Loucy (cell line): ENCODE results near the gene FGFBP1.

Source experiments
- H2AFZ ChIP-seq: fragments of 200-600 bp; sonication (generic); 2 replicates; pipeline ENCODE4 v1.6.0; 2016; ENCODE audit warnings: antibody characterized with exemption, mild to moderate bottlenecking, low read length, moderate library complexity
- H3F3A ChIP-seq: fragments of 200-600 bp; 2 replicates; pipeline ENCODE4 v1.6.0; 2016; ENCODE audit warnings: antibody characterized with exemption, low read depth, mild to moderate bottlenecking
- H3K27me3 ChIP-seq: fragments of 200-600 bp; sonication (generic); 2 replicates; pipeline ENCODE4 v1.6.1; 2014; ENCODE audit warnings: low read length, mild to moderate bottlenecking; ENCODE audit not compliant: insufficient read depth, poor library complexity, severe bottlenecking
- H3K36me3 ChIP-seq: fragments of 200-600 bp; sonication (generic); 2 replicates; pipeline ENCODE4 v1.6.1; 2016; ENCODE audit warnings: low read length; ENCODE audit not compliant: insufficient read depth
- H3K4me1 ChIP-seq: fragments of 200-600 bp; sonication (generic); 2 replicates; pipeline ENCODE4 v1.5.1; 2014; ENCODE audit warnings: low read length, mild to moderate bottlenecking; ENCODE audit not compliant: insufficient read depth, poor library complexity, severe bottlenecking
- H3K4me2 ChIP-seq: fragments of 200-600 bp; sonication (generic); 2 replicates; pipeline ENCODE4 v1.6.0; 2014; ENCODE audit warnings: antibody characterized with exemption, low read length, low read depth, mild to moderate bottlenecking; ENCODE audit not compliant: poor library complexity, severe bottlenecking
- H3K4me3 ChIP-seq: fragments of 200-600 bp; sonication (generic); 2 replicates; pipeline ENCODE4 v1.5.1; 2014; ENCODE audit warnings: low read length, mild to moderate bottlenecking, mixed read lengths; ENCODE audit not compliant: poor library complexity, severe bottlenecking
- H3K79me2 ChIP-seq: fragments of 200-600 bp; sonication (generic); 2 replicates; pipeline ENCODE4 v1.6.1; 2014; ENCODE audit warnings: low read length; ENCODE audit not compliant: insufficient read depth
- H3K9ac ChIP-seq: fragments of 200-600 bp; sonication (generic); 2 replicates; pipeline ENCODE4 v1.6.0; 2014; ENCODE audit warnings: mild to moderate bottlenecking, low read depth, low read length, moderate library complexity; ENCODE audit not compliant: poor library complexity, severe bottlenecking
- H3K9me2 ChIP-seq: fragments of 200-600 bp; sonication (generic); replicated peaks from 2 replicates; pipeline ENCODE4 v1.6.1; 2016; ENCODE audit warnings: low read depth, low read length, mixed read lengths
- H3K9me3 ChIP-seq: fragments of 200-600 bp; sonication (generic); 2 replicates; pipeline ENCODE4 v1.6.1; 2014; ENCODE audit warnings: mild to moderate bottlenecking, antibody characterized with exemption, low read length, low read depth; ENCODE audit not compliant: insufficient read depth
- H4K20me1 ChIP-seq: fragments of 200-600 bp; sonication (generic); 2 replicates; pipeline ENCODE4 v1.6.0; 2014; ENCODE audit warnings: antibody characterized with exemption, low read length, mild to moderate bottlenecking; ENCODE audit not compliant: insufficient read depth, poor library complexity, severe bottlenecking
- CTCF ChIP-seq: fragments of 200-600 bp; sonication (generic); conservative IDR thresholded peaks from 2 replicates; pipeline ENCODE4 v1.5.1; 2014; ENCODE audit warnings: mild to moderate bottlenecking, antibody characterized with exemption, low read length
- EZH2phosphoT487 ChIP-seq: fragments of 200-600 bp; IDR thresholded peaks from 2 replicates; pipeline ENCODE4 v1.6.1; 2018; ENCODE audit warnings: antibody characterized with exemption, mild to moderate bottlenecking, moderate library complexity, borderline replicate concordance

Gene FGFBP1

DNA sequence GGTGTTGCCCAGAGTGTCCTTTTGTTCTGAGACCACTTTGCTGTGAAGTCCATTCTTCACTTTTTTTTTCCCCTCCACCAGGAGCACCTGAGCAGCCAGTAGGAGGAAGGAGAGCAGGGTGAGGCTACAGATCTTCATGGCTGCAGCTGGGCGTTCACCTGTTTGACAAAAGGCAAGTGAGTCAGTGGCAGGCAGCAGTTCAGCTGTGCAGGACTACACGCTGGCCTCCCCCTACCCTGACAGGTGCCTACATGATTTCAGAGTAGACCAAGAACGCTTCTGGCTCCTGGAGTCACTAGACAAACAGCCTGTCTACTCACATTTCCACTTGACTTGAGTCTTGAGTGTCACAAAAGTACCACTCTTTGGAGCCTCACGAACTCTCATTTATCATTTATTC is 2.0 kb downstream of the FGFBP1 start:
- no peak overlapping the region for H3K9ac ChIP-seq
- H3K9me3 ChIP-seq, result no peaks in the 10 kb centered on the region
- no peaks in the 10 kb centered on the region for H3K9me2 ChIP-seq
- no peaks in the 10 kb centered on the region for H3K27me3 ChIP-seq
- no peaks in the 10 kb centered on the region for H3F3A ChIP-seq
- H3K36me3 ChIP-seq, result no peaks in the 10 kb centered on the region
- H2AFZ ChIP-seq, result no peak overlapping the region
- H3K4me3 ChIP-seq, result no peak overlapping the region
- TF ChIP-seq CTCF, result no peak
- no peak for TF ChIP-seq EZH2phosphoT487
- H3K4me1 ChIP-seq, result no peaks in the 10 kb centered on the region
- H3K4me2 ChIP-seq, result no peak overlapping the region
- no peaks in the 10 kb centered on the region for H4K20me1 ChIP-seq
- H3K79me2 ChIP-seq, result no peaks in the 10 kb centered on the region

GRCh38 chr4:15935504-15936402 is 2.8 kb downstream of the FGFBP1 start:
- Histone ChIP-seq H3K4me3 (no peak overlapping the region), H3K9ac (no peak overlapping the region), H2AFZ (no peak overlapping the region), H3K79me2 (no peaks in the 10 kb centered on the region), H4K20me1 (no peaks in the 10 kb centered on the region), H3K4me2 (no peak overlapping the region), H3F3A (no peaks in the 10 kb centered on the region), H3K4me1 (no peaks in the 10 kb centered on the region), H3K9me3 (no peaks in the 10 kb centered on the region), H3K9me2 (no peaks in the 10 kb centered on the region), H3K36me3 (no peaks in the 10 kb centered on the region), H3K27me3 (no peaks in the 10 kb centered on the region)
- TF ChIP-seq EZH2phosphoT487, result no peak
- TF ChIP-seq CTCF, result no peak

DNA sequence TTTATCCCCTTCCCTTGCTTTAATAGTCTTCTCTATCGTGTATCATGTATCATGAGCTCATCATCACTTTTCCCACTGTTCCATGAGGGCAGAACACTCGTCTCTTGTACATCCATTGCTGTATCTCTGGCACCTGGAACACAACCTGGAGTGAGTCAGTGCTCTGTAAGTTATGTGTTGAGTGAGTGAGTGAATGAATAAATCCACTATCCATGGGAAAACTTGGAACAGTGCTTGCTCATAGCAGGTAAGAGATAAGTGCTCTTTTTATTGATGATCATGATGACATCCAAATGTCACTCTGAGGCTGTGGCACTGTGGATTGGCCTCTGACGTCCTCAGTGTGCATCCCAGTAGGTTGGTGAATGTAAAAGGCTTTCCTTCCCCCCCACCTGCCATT is 4.3 kb downstream of the FGFBP1 start:
- Histone ChIP-seq H4K20me1 (no peaks in the 10 kb centered on the region), H3K36me3 (no peaks in the 10 kb centered on the region), H2AFZ (no peak overlapping the region), H3K9me2 (no peaks in the 10 kb centered on the region), H3K4me3 (no peak overlapping the region), H3F3A (no peaks in the 10 kb centered on the region), H3K9ac (no peak overlapping the region), H3K9me3 (no peaks in the 10 kb centered on the region), H3K79me2 (no peaks in the 10 kb centered on the region), H3K4me1 (no peaks in the 10 kb centered on the region), H3K4me2 (no peak overlapping the region), H3K27me3 (no peaks in the 10 kb centered on the region)
- no peak for TF ChIP-seq CTCF
